MCF 10A (cell line): ENCODE measurements around the gene HSPBP1. TPM values are rescaled to one million over a fixed set of nuclear protein-coding genes. Genes with fewer than 3 reads are reported as not detected.

Source experiments
- BruUV-seq: library from RNA; stranded (reverse); fragments of 400-500 nt; replicated peaks from 2 replicates; lab custom pipeline; 2021; lab: Mats Ljungman, UMichigan
- CTCF ChIA-PET: fragments of 300-600 bp; sonication (Branson Sonifier 250); formaldehyde crosslinking; extraction: SDS; loops from one replicate; lab custom pipeline; 2021; ENCODE audit warnings: antibody characterized with exemption, inconsistent platforms; lab: Yijun Ruan, JAX
- POLR2A ChIA-PET: fragments of 300-600, 350-650 bp; sonication (Branson Sonifier 250); formaldehyde crosslinking; extraction: SDS; loops from one replicate; lab custom pipeline; 2020; ENCODE audit warnings: antibody characterized with exemption, inconsistent platforms; lab: Yijun Ruan, JAX
- DNase-seq: peaks from one replicate; pipeline ENCODE4 v3.0.0-alpha.2; 2018; ENCODE audit not compliant: unreplicated experiment
- H3K27ac Mint-ChIP-seq: one replicate; pipeline ENCODE4 v1.8.0; 2022; ENCODE audit warnings: mild to moderate bottlenecking, low read depth, mixed read lengths; ENCODE audit not compliant: unreplicated experiment
- H3K27me3 Mint-ChIP-seq: one replicate; pipeline ENCODE4 v1.8.0; 2022; ENCODE audit warnings: mixed read lengths; ENCODE audit not compliant: insufficient read depth, unreplicated experiment
- H3K36me3 Mint-ChIP-seq: one replicate; pipeline ENCODE4 v1.8.0; 2022; ENCODE audit warnings: mild to moderate bottlenecking, moderate library complexity, mixed read lengths; ENCODE audit not compliant: insufficient read depth, unreplicated experiment
- H3K4me1 Mint-ChIP-seq: one replicate; pipeline ENCODE4 v1.8.0; 2022; ENCODE audit warnings: mixed read lengths; ENCODE audit not compliant: insufficient read depth, unreplicated experiment
- H3K4me3 Mint-ChIP-seq: one replicate; pipeline ENCODE4 v1.8.0; 2022; ENCODE audit warnings: mild to moderate bottlenecking, moderate library complexity, mixed read lengths; ENCODE audit not compliant: unreplicated experiment
- H3K9me3 Mint-ChIP-seq: one replicate; pipeline ENCODE4 v1.8.0; 2022; ENCODE audit warnings: mixed read lengths; ENCODE audit not compliant: unreplicated experiment
- CTCF ChIP-seq: fragments of 200-600 bp; IDR thresholded peaks from one replicate; pipeline ENCODE4 v1.8.0; 2022; ENCODE audit warnings: antibody characterized with exemption, mild to moderate bottlenecking; ENCODE audit not compliant: unreplicated experiment
- intact Hi-C: fragments of 100-400 bp; cut with micrococcal nuclease; formaldehyde crosslinking; loops from 2 replicates; pipeline ENCODE4 v1.14.1; 2022
- total RNA-seq: library from RNA; stranded (reverse); gene quantifications from 2 replicates; pipeline ENCODE4 v1.2.3, GENCODE V29; 2022

HSPBP1 gene
- total RNA-seq, 1 experiment from 2014 or later, result 53.1 TPM

DNA sequence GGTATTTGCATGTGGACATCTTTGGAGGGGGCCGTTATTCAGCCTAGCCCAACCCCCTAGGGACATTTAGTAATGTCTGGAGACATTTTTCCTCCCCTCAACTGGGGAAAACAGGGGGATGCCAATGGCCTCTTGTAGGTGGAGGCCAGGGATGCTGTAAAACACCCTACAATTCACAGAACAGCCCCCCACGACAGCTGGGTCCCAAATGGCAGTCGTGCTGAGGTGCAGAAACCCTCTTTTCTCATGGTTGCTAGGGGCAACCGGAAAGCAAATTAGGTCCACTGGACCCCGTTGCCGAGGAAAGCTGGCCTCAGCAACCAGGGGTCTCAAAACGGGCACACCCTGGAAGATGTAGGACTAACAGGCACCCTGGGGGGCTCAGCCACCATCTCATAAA is 30.6 kb upstream of the HSPBP1 start:
- Mint-ChIP-seq H3K27me3 (no peaks in the 10 kb centered on the region), H3K27ac (peak overlapping the region; percentile 57), H3K9me3 (no peaks in the 10 kb centered on the region), H3K36me3 (peaks cover 5% of the 10 kb centered on the region), H3K4me3 (no peak overlapping the region), H3K4me1 (no peaks in the 10 kb centered on the region)
- ChIA-PET CTCF (interaction anchor here (1.8 to 3.3 kb wide), 2 partner anchors 8 to 9 kb away, joined by 6 to 28 read pairs; no protein-coding TSS in a partner anchor), POLR2A (interaction anchor here (0.7 kb wide), 1 partner anchor 55 kb away, joined by 4 read pairs; no protein-coding TSS in a partner anchor)
- intact Hi-C loops, result no loop called here
- BruUV-seq, result no TSS peak
- no peak for TF ChIP-seq CTCF
- DNase-seq, result no peak

DNA sequence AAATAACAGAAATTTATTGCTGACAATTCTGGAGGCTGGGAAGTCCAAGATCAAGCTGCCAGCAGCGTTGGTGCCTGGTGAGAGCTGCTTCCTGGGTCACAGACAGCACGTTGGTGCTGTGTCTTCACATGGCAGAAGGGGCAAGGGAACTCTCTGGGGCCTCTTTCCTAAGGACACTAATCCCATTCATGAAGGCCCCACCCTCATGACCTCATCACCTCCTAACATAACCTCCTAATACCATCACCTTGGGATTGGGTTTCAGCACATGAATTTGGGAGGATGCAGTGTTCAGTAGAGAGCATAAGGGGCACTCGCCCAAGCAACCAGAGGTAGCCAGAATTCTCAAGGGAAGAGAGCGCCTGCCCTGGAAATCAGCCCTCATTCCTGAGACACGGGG is 29.5 kb upstream of the HSPBP1 start:
- Mint-ChIP-seq H3K27ac (no peak overlapping the region), H3K9me3 (no peaks in the 10 kb centered on the region), H3K36me3 (peaks cover 5% of the 10 kb centered on the region), H3K27me3 (no peaks in the 10 kb centered on the region), H3K4me1 (no peaks in the 10 kb centered on the region), H3K4me3 (no peak overlapping the region)
- ChIA-PET CTCF (interaction anchor here (0.6 to 1.8 kb wide), 4 partner anchors 8 to 61 kb away, joined by 3 to 6 read pairs (median 4); partner anchors contain the start of gene IL11), POLR2A (no interaction called here)
- intact Hi-C loops, result no loop called here
- no peak for TF ChIP-seq CTCF
- no TSS peak for BruUV-seq
- no peak for DNase-seq

DNA sequence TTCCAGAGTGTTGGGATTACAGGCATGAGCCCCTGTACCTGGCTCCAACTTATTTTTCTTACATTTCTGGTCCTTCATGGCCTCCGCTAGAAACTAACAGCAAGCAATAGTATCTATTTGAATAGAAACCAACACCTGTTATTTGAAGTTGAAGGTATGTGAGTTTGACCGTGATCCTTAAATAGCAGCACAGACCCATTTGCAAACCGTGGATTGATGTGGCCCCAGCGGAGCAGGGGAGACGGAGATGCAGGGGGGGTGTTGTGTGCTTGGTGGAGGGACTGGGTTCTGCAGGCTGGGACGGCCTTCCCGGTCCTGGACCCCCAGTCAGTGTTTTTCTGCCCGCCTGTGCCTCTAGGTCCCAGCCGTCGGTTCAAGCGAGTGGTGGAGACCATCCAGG is 28.4 kb upstream of the HSPBP1 start:
- no peaks in the 10 kb centered on the region for H3K9me3 Mint-ChIP-seq
- DNase-seq, result no peak
- intact Hi-C loops, result no loop called here
- CTCF ChIA-PET, result interaction anchor here (0.6 kb wide), 1 partner anchor 110 kb away, joined by 3 read pairs; no protein-coding TSS in a partner anchor
- POLR2A ChIA-PET, result interaction anchor here (0.6 kb wide), 1 partner anchor 31 kb away, joined by 5 read pairs; the partner anchor contains the start of gene KMT5C
- no peaks in the 10 kb centered on the region for H3K27me3 Mint-ChIP-seq
- no peak overlapping the region for H3K27ac Mint-ChIP-seq
- TF ChIP-seq CTCF, result no peak
- BruUV-seq, result no TSS peak
- no peaks in the 10 kb centered on the region for H3K4me1 Mint-ChIP-seq
- peaks cover 5% of the 10 kb centered on the region for H3K36me3 Mint-ChIP-seq
- H3K4me3 Mint-ChIP-seq, result no peak overlapping the region

- CTCF ChIA-PET, result interaction anchor here (0.6 to 2.4 kb wide), 6 partner anchors 10 to 346 kb away, joined by 3 to 11 read pairs (median 3); partner anchors contain the start of gene KMT5C
- Mint-ChIP-seq H3K4me1 (no peaks in the 10 kb centered on the region), H3K27me3 (no peaks in the 10 kb centered on the region), H3K36me3 (peaks cover 5% of the 10 kb centered on the region), H3K9me3 (no peaks in the 10 kb centered on the region), H3K4me3 (no peak overlapping the region), H3K27ac (no peak overlapping the region)
- no peak for TF ChIP-seq CTCF
- DNase-seq, result no peak
- intact Hi-C loops, result no loop called here
- POLR2A ChIA-PET, result interaction anchor here (1.4 kb wide), 1 partner anchor 80 kb away, joined by 3 read pairs; no protein-coding TSS in a partner anchor
- BruUV-seq, result no TSS peak
Observed at GRCh38 chr19:55306712-55307111, 26.8 kb upstream of the HSPBP1 start.
